K562 (cell line): Measurements from ENCODE around the gene RIT2. TPM values are rescaled to one million over a fixed set of nuclear protein-coding genes. Genes with fewer than 3 reads are reported as not detected.
"Not testable (repeated sequence)": the region's sequence is repeated elsewhere in the genome, so short reads cannot be mapped to it uniquely, and the experiment has no call there.

Experiments
- ATAC-seq: fragments of 200-7000 bp; cut with Tn5 transposase; 3 replicates; pipeline ENCODE4 v1.9.1; 2020; ENCODE audit warnings: moderate library complexity
- BruUV-seq: library from RNA; stranded (reverse); fragments of 400-500 nt; replicated peaks from 2 replicates; lab custom pipeline; 2021; lab: Mats Ljungman, UMichigan
- CTCF ChIA-PET: fragments of 300-600 bp; formaldehyde crosslinking; extraction: SDS; loops from one replicate; lab custom pipeline; 2021; ENCODE audit warnings: low intra/inter-chr PET ratio; lab: Yijun Ruan, JAX
- POLR2A ChIA-PET: fragments of 300-600, 350-650 bp; sonication (Branson Sonifier 250); formaldehyde crosslinking; extraction: SDS; loops from one replicate; lab custom pipeline; 2021; ENCODE audit warnings: antibody characterized with exemption, inconsistent platforms; lab: Yijun Ruan, JAX
- DNase-seq, 4 experiments: peaks; one replicate each; pipeline versions ENCODE4 v3.0.0 to v3.0.0-alpha.2; 2011 to 2018; ENCODE audit warnings: low spot score in 3 of 4, mixed read lengths in 3 of 4; ENCODE audit errors: extremely low read depth in 1 of 4
- FAIRE-seq: peaks from 2 replicates; lab custom pipeline; 2011; peaks lifted over from hg19 to GRCh38; lab: Jason Lieb, UNC
- H2AFZ ChIP-seq: 2 replicates; pipeline ENCODE4 v1.6.0; 2011; ENCODE audit warnings: low read depth, low read length, control low read depth, inconsistent platforms
- H3K27ac ChIP-seq: fragments of 200-600 bp; 3 replicates; pipeline ENCODE4 v1.8.0; 2011; ENCODE audit warnings: low read depth, mild to moderate bottlenecking, control low read depth, inconsistent platforms, low read length, moderate library complexity, mixed read lengths; ENCODE audit errors: extremely low read depth
- H3K27me3 ChIP-seq, 2 experiments: fragments of 300-600 bp in 1 of 2; 2 replicates in 1 of 2; 3 replicates in 1 of 2; pipeline versions ENCODE4 v1.6.0 to v1.8.0; 2011; ENCODE audit warnings: inconsistent platforms in 2 of 2, low read length in 2 of 2, mild to moderate bottlenecking in 1 of 2, mixed read lengths in 1 of 2, moderate library complexity in 1 of 2; ENCODE audit not compliant: control insufficient read depth in 2 of 2, insufficient read depth in 2 of 2
- H3K36me3 ChIP-seq: fragments of 300-600 bp; 3 replicates; pipeline ENCODE4 v1.8.0; 2011; ENCODE audit warnings: mild to moderate bottlenecking, low read length, inconsistent platforms; ENCODE audit not compliant: control insufficient read depth, insufficient read depth
- H3K4me1 ChIP-seq, 2 experiments: fragments of 200-600 bp in 1 of 2; replicated peaks in 1 of 2; 2 replicates in 1 of 2; 3 replicates in 1 of 2; pipeline versions ENCODE4 v1.5.1 to v1.8.0; 2011; ENCODE audit warnings: inconsistent platforms in 2 of 2, low read length in 2 of 2, mild to moderate bottlenecking in 1 of 2, mixed read lengths in 1 of 2, moderate library complexity in 1 of 2; ENCODE audit not compliant: control insufficient read depth in 2 of 2, insufficient read depth in 2 of 2
- H3K4me2 ChIP-seq: 2 replicates; pipeline ENCODE4 v1.6.1; 2011; ENCODE audit warnings: low read length, control low read depth, inconsistent platforms, mixed read lengths; ENCODE audit not compliant: insufficient read depth
- H3K4me3 ChIP-seq: fragments of 200-600 bp; sonication (generic), shearing (Covaris generic); 2 replicates; pipeline ENCODE4 v1.5.1; 2016; ENCODE audit warnings: control low read depth, inconsistent platforms
- H3K79me2 ChIP-seq: fragments of 200-600 bp; 3 replicates; pipeline ENCODE4 v1.8.0; 2011; ENCODE audit warnings: low read length, inconsistent platforms; ENCODE audit not compliant: control insufficient read depth, insufficient read depth
- H3K9ac ChIP-seq, 2 experiments: 2 replicates each; pipeline versions ENCODE4 v1.6.0 to v1.6.1; 2011; ENCODE audit warnings: low read depth in 2 of 2, low read length in 2 of 2, control low read depth in 1 of 2, inconsistent platforms in 1 of 2, mild to moderate bottlenecking in 1 of 2, mixed read lengths in 1 of 2; ENCODE audit not compliant: insufficient read depth in 1 of 2
- H3K9me1 ChIP-seq: one replicate; pipeline ENCODE4 v1.6.0; 2011; ENCODE audit warnings: inconsistent platforms, mild to moderate bottlenecking, low read length, moderate library complexity; ENCODE audit not compliant: control insufficient read depth, insufficient read depth
- H3K9me3 ChIP-seq: replicated peaks from 2 replicates; pipeline ENCODE4 v1.5.1; 2011; ENCODE audit warnings: low read depth, low read length, inconsistent platforms; ENCODE audit not compliant: control insufficient read depth, insufficient read depth
- H4K20me1 ChIP-seq: replicated peaks from 2 replicates; pipeline ENCODE4 v1.6.1; 2011; ENCODE audit warnings: low read length, inconsistent platforms, mixed read lengths; ENCODE audit not compliant: control insufficient read depth, insufficient read depth
- WGBS: fragments of 100-300 bp; shearing (Covaris generic); methylation state at CpG from one replicate; pipeline ENCODE4 v1.1.6; 2016; ENCODE audit warnings: low coverage, mixed read lengths; ENCODE audit not compliant: insufficient coverage; ENCODE audit errors: missing lambda C conversion rate; 5-methylcytosine and 5-hydroxymethylcytosine counted together
- in situ Hi-C: fragments of 300-500 bp; cut with MboI; formaldehyde crosslinking; loops from 4 replicates; pipeline ENCODE4 v1.15.0; 2018; ENCODE audit warnings: inconsistent platforms, mixed read lengths
- intact Hi-C: fragments of 100-400 bp; cut with micrococcal nuclease; formaldehyde crosslinking; loops from 2 replicates; pipeline ENCODE4 v1.14.2; 2022
- polyA plus RNA-seq, 8 experiments: library from polyadenylated mRNA; depleted of rRNA in 4 of 8; stranded (reverse) in 5 of 8; unstranded in 3 of 8; fragments of >200 nt; fragmentation: Nextera tagmentation in 2 of 8; fragmentation: Illumina TruSeq in 1 of 8; extraction: Ambion mirVana in 2 of 8; extraction: Trizol in 1 of 8; gene quantifications; 2 replicates each; pipeline versions ENCODE4 v1.2.1 to v1.2.3, GENCODE V29; 2011 to 2014; ENCODE audit warnings: inconsistent platforms in 1 of 8, missing spikeins in 1 of 8
- total RNA-seq, 7 experiments: library from RNA; depleted of rRNA in 6 of 7; stranded (reverse); fragments of >200 nt in 6 of 7; fragmentation: Illumina TruSeq in 2 of 7; extraction: Trizol in 2 of 7; gene quantifications; 2 replicates each; pipeline versions ENCODE4 v1.2.1 to v1.2.3, GENCODE V29; 2011 to 2021; ENCODE audit warnings: low replicate concordance in 1 of 7

Gene RIT2
- total and polyA plus RNA-seq, 9 of the 15 experiments (the other 6 are each of a cell fraction or from before 2014, with no cell fraction given) = not detected

DNA sequence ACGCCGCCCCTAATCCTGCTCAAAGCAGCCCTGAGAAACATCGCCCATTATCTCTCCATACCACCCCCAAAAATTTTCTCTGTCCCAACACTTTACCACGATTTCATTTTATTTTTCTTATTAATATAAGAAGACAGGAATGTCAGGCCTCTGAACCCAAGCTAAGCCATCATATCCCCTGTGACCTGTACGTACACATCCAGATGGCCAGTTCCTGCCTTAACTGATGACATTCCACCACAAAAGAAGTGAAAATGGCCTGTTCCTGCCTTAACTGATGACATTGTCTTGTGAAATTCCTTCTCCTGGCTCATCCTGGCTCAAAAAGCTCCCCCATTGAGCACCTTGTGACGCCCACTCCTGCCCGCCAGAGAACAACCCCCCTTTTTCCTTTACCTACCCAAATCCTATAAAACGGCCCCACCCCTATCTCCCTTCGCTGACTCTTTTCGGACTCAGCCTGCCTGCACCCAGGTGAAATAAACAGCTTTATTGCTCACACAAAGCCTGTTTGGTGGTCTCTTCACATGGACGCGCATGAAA lies 373.6 kb downstream of the RIT2 start:
- intact Hi-C loops, H3K9me1 ChIP-seq, H3K4me1 ChIP-seq: not testable (repeated sequence)

GRCh38 chr18:42741299-42741698 lies 374.2 kb downstream of the RIT2 start:
- CTCF ChIA-PET, H3K79me2 ChIP-seq, H2AFZ ChIP-seq, H3K9me3 ChIP-seq, H3K27ac ChIP-seq, H4K20me1 ChIP-seq, H3K36me3 ChIP-seq, H3K27me3 ChIP-seq, intact Hi-C loops, in situ Hi-C loops, POLR2A ChIA-PET, H3K4me2 ChIP-seq, FAIRE-seq, BruUV-seq, H3K4me1 ChIP-seq, H3K4me3 ChIP-seq, H3K9ac ChIP-seq, H3K9me1 ChIP-seq, DNase-seq, ATAC-seq: not testable (repeated sequence)
- WGBS = 6% methylated on average over 1 of the region's 2 CpGs

More for the DNA sequence above, 373.6 kb downstream of the RIT2 start:
- POLR2A ChIA-PET, in situ Hi-C loops, H3K27ac ChIP-seq, H3K9ac ChIP-seq, H3K9me3 ChIP-seq, H3K36me3 ChIP-seq, BruUV-seq, H3K27me3 ChIP-seq, H3K4me2 ChIP-seq, H2AFZ ChIP-seq, FAIRE-seq, DNase-seq, H4K20me1 ChIP-seq, H3K79me2 ChIP-seq, H3K4me3 ChIP-seq, CTCF ChIA-PET, ATAC-seq: not testable (repeated sequence)
- 3% methylated on average over 10 of the region's 12 CpGs for WGBS
